IgD-negative memory B cell (primary cell): ENCODE results near the gene TPT1. TPM values are rescaled to one million over a fixed set of nuclear protein-coding genes. Genes with fewer than 3 reads are reported as not detected.

Source experiments
- H3K27ac Mint-ChIP-seq, 3 donors: one replicate each; pipeline ENCODE4 v1.8.0; 2020 to 2022; ENCODE audit warnings: mild to moderate bottlenecking in 3 of 3, mixed read lengths in 3 of 3, moderate library complexity in 1 of 3
- H3K27me3 Mint-ChIP-seq: one replicate; pipeline ENCODE4 v1.8.0; 2021; ENCODE audit warnings: mixed read lengths
- H3K36me3 Mint-ChIP-seq: one replicate; pipeline ENCODE4 v1.8.0; 2020; ENCODE audit warnings: mild to moderate bottlenecking, mixed read lengths
- H3K4me1 Mint-ChIP-seq, 3 donors: one replicate each; pipeline ENCODE4 v1.8.0; 2020 to 2022; ENCODE audit warnings: mixed read lengths in 3 of 3, mild to moderate bottlenecking in 1 of 3
- H3K4me3 Mint-ChIP-seq, 4 donors: one replicate each; pipeline ENCODE4 v1.8.0; 2020 to 2022; ENCODE audit warnings: mild to moderate bottlenecking in 4 of 4, mixed read lengths in 4 of 4, moderate library complexity in 3 of 4
- H3K9me3 Mint-ChIP-seq, 3 donors: one replicate each; pipeline ENCODE4 v1.8.0; 2020 to 2021; ENCODE audit warnings: mixed read lengths in 3 of 3, mild to moderate bottlenecking in 1 of 3
- polyA plus RNA-seq: library from polyadenylated mRNA; unstranded; fragments of 300-500 nt; fragmentation: Illumina TruSeq; gene quantifications from one replicate; pipeline ENCODE4 v1.2.3, GENCODE V29; 2021

Gene TPT1
- polyA plus RNA-seq, 1 donor from 2014 or later, result 2,561 TPM

DNA sequence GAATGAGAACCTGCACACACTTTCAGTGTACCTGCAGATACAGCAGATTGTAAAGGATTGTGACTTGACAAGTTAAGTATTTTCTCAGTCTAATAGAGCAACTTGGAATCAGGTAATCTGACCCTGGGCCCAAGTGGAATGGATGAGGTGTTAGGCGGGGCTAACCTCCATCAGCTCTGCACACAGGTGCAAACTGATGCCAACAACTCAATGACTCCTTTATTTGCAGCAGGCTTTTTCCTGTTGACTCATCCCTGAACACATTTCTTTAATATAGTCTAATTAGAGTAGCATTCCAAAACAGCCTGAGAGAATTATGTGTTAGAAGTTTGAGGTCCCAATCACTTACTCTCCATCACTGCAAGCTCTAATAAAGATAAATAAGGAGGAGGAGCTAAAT is 48.8 kb downstream of the TPT1 start:
- H3K4me1 Mint-ChIP-seq, result peaks cover 0 to 8% (median 2%) of the 10 kb centered on the region in 3 donors
- no peaks in the 10 kb centered on the region for H3K27me3 Mint-ChIP-seq
- no peak overlapping the region for H3K4me3 Mint-ChIP-seq
- no peaks in the 10 kb centered on the region for H3K9me3 Mint-ChIP-seq
- peak overlapping the region in 1 of 3 donors; percentile 72 for H3K27ac Mint-ChIP-seq
- H3K36me3 Mint-ChIP-seq, result peaks cover 4% of the 10 kb centered on the region

DNA sequence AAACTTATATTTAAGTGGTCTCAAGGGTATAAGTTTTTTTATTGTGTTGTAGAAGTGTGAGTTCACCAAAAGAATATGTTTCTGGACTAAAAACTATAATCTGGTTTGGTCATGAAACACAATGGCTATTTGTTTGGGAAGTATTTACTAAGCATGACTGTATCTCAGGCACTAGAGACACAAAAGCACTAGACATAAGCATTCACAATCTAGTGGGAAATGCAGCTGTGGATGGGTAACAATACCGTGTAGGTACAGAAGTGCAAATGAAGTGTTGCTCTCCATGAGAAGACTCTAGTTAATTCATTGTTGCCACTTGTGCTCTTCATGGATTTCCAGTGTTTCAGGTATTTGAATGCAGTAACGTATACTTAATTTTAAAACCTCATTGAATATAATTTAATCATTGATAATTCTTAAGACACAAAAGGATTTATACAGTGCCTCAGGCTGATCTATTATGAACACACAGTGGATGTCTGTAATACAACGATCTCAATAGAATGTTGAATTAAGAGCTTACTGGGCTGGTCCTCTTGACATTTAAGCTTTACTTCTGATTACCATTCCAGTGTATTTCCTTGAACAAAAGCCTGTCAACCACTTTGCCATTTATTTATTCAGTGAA is 50.9 kb downstream of the TPT1 start:
- H3K9me3 Mint-ChIP-seq, result no peaks in the 10 kb centered on the region
- no peaks in the 10 kb centered on the region for H3K27me3 Mint-ChIP-seq
- H3K27ac Mint-ChIP-seq, result no peak overlapping the region
- H3K36me3 Mint-ChIP-seq, result peaks cover 4% of the 10 kb centered on the region
- peaks cover 0 to 2% (median 1%) of the 10 kb centered on the region in 3 donors for H3K4me1 Mint-ChIP-seq
- H3K4me3 Mint-ChIP-seq, result no peak overlapping the region

Other genes with a start within 250 kb of the TPT1 start
- 12.0 TPM for gene GTF2F2, start 220.7 kb downstream of the TPT1 start, polyA plus RNA-seq
- not detected for gene KCTD4, start 140.1 kb downstream of the TPT1 start, polyA plus RNA-seq
- gene SLC25A30, start 77.2 kb upstream of the TPT1 start, polyA plus RNA-seq, result 1.9 TPM
- 29.6 TPM for gene COG3, start 123.8 kb upstream of the TPT1 start, polyA plus RNA-seq